ENCODE data around the gene SULT4A1. TPM values are rescaled to one million over a fixed set of nuclear protein-coding genes. Genes with fewer than 3 reads are reported as not detected.

Gene SULT4A1
- total and polyA plus RNA-seq, 2 experiments from 2014 or later: 4.7 to 5.2 TPM

Small RNA genes within 50 kb of the gene (small RNA-seq; reads per million reads assigned to genes)
- gene HMGN2P9 (ENCODE audit: low replicate concordance): not detected

Other genes with a start within 250 kb of the SULT4A1 start
- gene EFCAB6, start 50.2 kb downstream of the SULT4A1 start, total RNA-seq (2014; rRNA removed; shearing (Covaris generic)): 1.8 and 1.9 TPM in 2 replicates
- gene EFCAB6, start 50.2 kb downstream of the SULT4A1 start, polyA plus RNA-seq (2016; fragmentation: Nextera tagmentation; extraction: Ambion mirVana): 1.1 and 1.2 TPM in 2 replicates
- gene PNPLA5, start 29.5 kb upstream of the SULT4A1 start, total RNA-seq (2014; rRNA removed; shearing (Covaris generic)): 5.9 and 6.8 TPM in 2 replicates
- 2.0 and 2.3 TPM in 2 replicates for gene PNPLA5, start 29.5 kb upstream of the SULT4A1 start, polyA plus RNA-seq (2016; fragmentation: Nextera tagmentation; extraction: Ambion mirVana)
- gene PNPLA3, start 61.3 kb upstream of the SULT4A1 start, total RNA-seq (2014; rRNA removed; shearing (Covaris generic)): 17.3 and 23.4 TPM in 2 replicates
- 16.2 and 17.7 TPM in 2 replicates for gene PNPLA3, start 61.3 kb upstream of the SULT4A1 start, polyA plus RNA-seq (2016; fragmentation: Nextera tagmentation; extraction: Ambion mirVana)
- 58.6 and 68.0 TPM in 2 replicates for gene SAMM50, start 92.9 kb upstream of the SULT4A1 start, total RNA-seq (2014; rRNA removed; shearing (Covaris generic))
- 49.6 and 60.3 TPM in 2 replicates for gene SAMM50, start 92.9 kb upstream of the SULT4A1 start, polyA plus RNA-seq (2016; fragmentation: Nextera tagmentation; extraction: Ambion mirVana)
- 7.7 and 15.5 TPM in 2 replicates for gene PARVB, start 161.8 kb upstream of the SULT4A1 start, total RNA-seq (2014; rRNA removed; shearing (Covaris generic))
- gene PARVB, start 161.8 kb upstream of the SULT4A1 start, polyA plus RNA-seq (2016; fragmentation: Nextera tagmentation; extraction: Ambion mirVana): 4.0 and 4.3 TPM in 2 replicates

Data from GM23338 (cell line).